Esophagus muscularis mucosa (tissue), 4 donors: ENCODE measurements around the gene KRTAP10-11. TPM values are rescaled to one million over a fixed set of nuclear protein-coding genes. Genes with fewer than 3 reads are reported as not detected.

Source experiments
- DNase-seq: peaks from one replicate; pipeline ENCODE4 v3.0.0-alpha.2; 2017; ENCODE audit errors: extremely low spot score
- H3K27ac ChIP-seq, 4 donors: fragments of 200-600 bp; sonication (generic); replicated peaks in 1 of 4; 1 replicate in 3 of 4; 2 replicates in 1 of 4; pipeline ENCODE4 v1.5.1; 2016 to 2019; ENCODE audit warnings: mild to moderate bottlenecking in 1 of 4
- H3K27me3 ChIP-seq, 4 donors: fragments of 200-600 bp; sonication (generic); one replicate each; pipeline versions ENCODE4 v1.5.1 to v1.6.0; 2016 to 2019
- H3K36me3 ChIP-seq, 4 donors: fragments of 200-600 bp; sonication (generic); one replicate each; pipeline ENCODE4 v1.5.1; 2016 to 2019
- H3K4me1 ChIP-seq, 4 donors: fragments of 200-600 bp; sonication (generic); one replicate each; pipeline ENCODE4 v1.5.1; 2016 to 2019
- H3K4me3 ChIP-seq, 4 donors: fragments of 200-600 bp; sonication (generic); 1 replicate in 2 of 4; 2 replicates in 2 of 4; pipeline ENCODE4 v1.5.1; 2016 to 2019; ENCODE audit warnings: mild to moderate bottlenecking in 4 of 4, moderate library complexity in 1 of 4
- H3K9me3 ChIP-seq, 4 donors: fragments of 200-600 bp; sonication (generic); 1 replicate in 3 of 4; 2 replicates in 1 of 4; pipeline ENCODE4 v1.5.1; 2016 to 2019
- CTCF ChIP-seq, 3 experiments: fragments of 200-600 bp in 2 of 3; fragments of 450-650 bp in 1 of 3; sonication (generic) in 2 of 3; IDR thresholded peaks; one replicate each; pipeline ENCODE4 v1.5.1; 2017 to 2019; ENCODE audit warnings: antibody characterized with exemption in 3 of 3, mild to moderate bottlenecking in 2 of 3, moderate library complexity in 1 of 3
- EP300 ChIP-seq: sonication (generic); formaldehyde crosslinking; IDR thresholded peaks from one replicate; pipeline ENCODE4 v1.6.1; 2017; ENCODE audit warnings: antibody characterized with exemption
- POLR2A ChIP-seq: fragments of 450-650 bp; IDR thresholded peaks from one replicate; pipeline ENCODE4 v1.6.1; 2017; ENCODE audit warnings: antibody characterized with exemption, moderate library complexity, mild to moderate bottlenecking, low read depth
- POLR2AphosphoS5 ChIP-seq, 2 donors: sonication (generic); formaldehyde crosslinking; IDR thresholded peaks; one replicate each; pipeline ENCODE4 v1.6.1; 2017; ENCODE audit warnings: antibody characterized with exemption in 2 of 2
- WGBS: methylation state at CpG from one replicate; pipeline ENCODE4 v1.1.5; 2018; 5-methylcytosine and 5-hydroxymethylcytosine counted together
- intact Hi-C: fragments of 100-400 bp; cut with DNase I; formaldehyde crosslinking; loops from one replicate; pipeline ENCODE4 v1.15.1; 2023
- total RNA-seq, 4 donors: library from RNA; depleted of rRNA; stranded (reverse); fragments of >200 nt; gene quantifications; one replicate each; pipeline versions ENCODE4 v1.1.0 to v1.2.1, GENCODE V29; 2016

Gene KRTAP10-11
- total RNA-seq, 4 donors from 2014 or later: not detected

DNA sequence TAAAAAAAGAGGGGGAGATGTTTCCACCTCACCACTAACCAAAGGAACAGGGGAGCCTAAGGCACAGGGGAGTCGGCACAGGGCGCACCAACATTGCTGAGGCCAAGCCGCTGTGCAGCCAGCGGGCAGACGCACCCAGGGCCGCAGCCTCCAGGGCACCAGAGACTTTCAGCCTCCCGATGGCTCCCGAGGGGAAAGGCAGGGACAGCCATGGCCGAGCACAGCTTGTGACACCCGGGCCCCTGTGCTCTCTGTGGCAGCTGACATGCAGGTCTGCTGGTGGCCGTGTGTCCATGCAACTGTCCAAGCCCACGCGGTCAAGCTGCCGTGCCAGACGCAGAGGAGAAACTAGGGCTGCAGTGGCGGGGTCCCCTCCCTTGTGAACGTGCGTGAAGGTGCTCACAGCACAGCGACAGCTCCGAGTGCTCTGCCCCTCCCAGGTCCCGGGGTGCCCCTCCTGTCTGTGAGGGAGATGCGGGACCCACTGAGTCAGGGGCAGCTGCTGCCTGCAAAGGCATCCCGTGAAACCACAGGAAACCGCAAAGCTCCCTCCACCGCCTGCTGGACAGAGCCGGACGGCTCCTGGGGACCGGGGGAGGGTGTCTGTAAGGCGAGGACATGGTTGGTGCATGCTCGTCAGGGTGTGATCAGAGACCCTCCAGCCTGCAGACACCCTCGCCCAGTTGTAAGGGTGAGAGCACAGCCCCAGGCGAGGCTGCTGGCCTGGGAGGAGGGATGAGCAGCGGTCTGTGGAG, 2.5 kb downstream of the KRTAP10-11 start:
- TF ChIP-seq POLR2A: no peak
- no peak for TF ChIP-seq CTCF (IDR thresholded peaks at IDR 0.05)
- TF ChIP-seq EP300: no peak
- TF ChIP-seq POLR2AphosphoS5 (IDR thresholded peaks at IDR 0.05): no peak
- Histone ChIP-seq H3K27me3 (peaks cover 0 to 58% (median 0%) of the 10 kb centered on the region in 4 donors), H3K4me3 (no peak overlapping the region), H3K36me3 (no peaks in the 10 kb centered on the region), H3K27ac (no peak overlapping the region), H3K9me3 (peaks cover 0 to 18% (median 7%) of the 10 kb centered on the region in 4 donors), H3K4me1 (no peaks in the 10 kb centered on the region)
- DNase-seq: peak; percentile 84
- 73% methylated on average over 27 of the region's 33 CpGs for WGBS
- intact Hi-C loops: no loop called here

- Histone ChIP-seq H3K36me3 (no peaks in the 10 kb centered on the region), H3K9me3 (peaks cover 0 to 9% (median 4%) of the 10 kb centered on the region in 4 donors), H3K4me3 (no peak overlapping the region), H3K27me3 (peaks cover 0 to 67% (median 0%) of the 10 kb centered on the region in 4 donors), H3K4me1 (no peaks in the 10 kb centered on the region), H3K27ac (no peak overlapping the region)
- no peak for TF ChIP-seq EP300
- TF ChIP-seq CTCF (IDR thresholded peaks at IDR 0.05): no peak
- TF ChIP-seq POLR2AphosphoS5 (IDR thresholded peaks at IDR 0.05): no peak
- no peak for TF ChIP-seq POLR2A
- DNase-seq: peak; percentile 60
- WGBS: 87% methylated on average over 12 of the region's 18 CpGs
- intact Hi-C loops: no loop called here
These were observed 3.4 kb downstream of the KRTAP10-11 start for GRCh38 chr21:44649521-44650100.

- peaks cover 0 to 70% (median 0%) of the 10 kb centered on the region in 4 donors for H3K27me3 ChIP-seq
- WGBS: 91% methylated on average over 20 of the region's 20 CpGs
These were observed 4.2 kb downstream of the KRTAP10-11 start for GRCh38 chr21:44650265-44650972.

More at GRCh38 chr21:44650265-44650972, 4.2 kb downstream of the KRTAP10-11 start:
- no peaks in the 10 kb centered on the region for H3K36me3 ChIP-seq
- peak; percentile 91 for DNase-seq
- intact Hi-C loops: no loop called here
- no peaks in the 10 kb centered on the region for H3K4me1 ChIP-seq
- no peak overlapping the region for H3K4me3 ChIP-seq
- peaks cover 0 to 1% (median under 1%) of the 10 kb centered on the region in 4 donors for H3K9me3 ChIP-seq
- TF ChIP-seq CTCF (IDR thresholded peaks at IDR 0.05) (no peak), EP300 (no peak), POLR2A (no peak), POLR2AphosphoS5 (IDR thresholded peaks at IDR 0.05) (no peak)
- no peak overlapping the region for H3K27ac ChIP-seq
